Right forelimb (tissue), 1 donor: ENCODE measurements around the gene PLEKHA3.
"Not testable (repeated sequence)": the region's sequence is repeated elsewhere in the genome, so short reads cannot be mapped to it uniquely, and the experiment has no call there.

ENCODE experiments used
- DNase-seq: peaks from one replicate; pipeline ENCODE4 v3.0.0-alpha.2; 2018

Gene PLEKHA3

GRCh38 chr2:178525460-178525859 lies 45.2 kb downstream of the PLEKHA3 start:
- DNase-seq = not testable (repeated sequence)

- no peak for DNase-seq
These were observed 46.0 kb downstream of the PLEKHA3 start for GRCh38 chr2:178526256-178526655.

GRCh38 chr2:178527592-178527991 lies 47.3 kb downstream of the PLEKHA3 start:
- DNase-seq = no peak

- DNase-seq = no peak
These were observed 48.4 kb downstream of the PLEKHA3 start for GRCh38 chr2:178528647-178529046.

GRCh38 chr2:178529194-178529593 lies 48.9 kb downstream of the PLEKHA3 start:
- DNase-seq = no peak

- no peak for DNase-seq
These were observed 49.9 kb downstream of the PLEKHA3 start for GRCh38 chr2:178530131-178530530.

GRCh38 chr2:178530625-178531142 lies 50.4 kb downstream of the PLEKHA3 start:
- no peak for DNase-seq

GRCh38 chr2:178531168-178531567 lies 50.9 kb downstream of the PLEKHA3 start:
- DNase-seq = no peak

- no peak for DNase-seq
These were observed 55.8 kb downstream of the PLEKHA3 start for GRCh38 chr2:178536037-178536436.

GRCh38 chr2:178542161-178542560 lies 61.9 kb downstream of the PLEKHA3 start:
- no peak for DNase-seq

- DNase-seq = no peak
These were observed 62.3 kb downstream of the PLEKHA3 start for GRCh38 chr2:178542569-178542968.

GRCh38 chr2:178550352-178550751 lies 70.1 kb downstream of the PLEKHA3 start:
- DNase-seq = no peak

- DNase-seq = no peak
These were observed 72.8 kb downstream of the PLEKHA3 start for GRCh38 chr2:178553047-178553446.
